Mesenteric fat pad (tissue), 1 donor: ENCODE data around the gene FGF13. TPM values are rescaled to one million over a fixed set of nuclear protein-coding genes. Genes with fewer than 3 reads are reported as not detected.

Experiments used
- DNase-seq: peaks from one replicate; pipeline ENCODE4 v3.0.0-alpha.2; 2020; ENCODE audit warnings: low spot score
- long read RNA-seq: library from polyadenylated mRNA; unstranded; transcript quantifications from one replicate; pipeline ENCODE4 v2.0.0, GENCODE V29; 2020
- total RNA-seq: library from RNA; stranded (reverse); fragmentation: NEBNext Ultra II Directional; extraction: Animal tissue kit (Norgen Biotek cat#: 25700); gene quantifications from one replicate; pipeline ENCODE4 v1.2.1, GENCODE V29; 2021
- donor health status: DM: yes; HTN: yes; CAD: no.

FGF13 gene
- 8.7 TPM for total RNA-seq
- long read RNA-seq, full-length matches to known transcripts, result 24 of 33 reads
- long read RNA-seq, partial matches to known transcripts, result 2 of 33 reads
- long read RNA-seq, other reads (novel, unspliced or antisense), result 7 of 33 reads

GRCh38 chrX:138711399-138712347 is at the start of gene FGF13:
FGF13 (minus strand) TSS chrX:138711717; CDS start chrX:138711003, 714 bp downstream.
- DNase-seq, result no peak

- DNase-seq, result no peak
These were observed 47.9 kb upstream of the FGF13 start for GRCh38 chrX:138759217-138759943.

GRCh38 chrX:138756234-138756633 is 44.7 kb upstream of the FGF13 start:
- no peak for DNase-seq

- DNase-seq, result no peak
These were observed 43.3 kb upstream of the FGF13 start for GRCh38 chrX:138754861-138755260.

GRCh38 chrX:138748480-138748879 is 37.0 kb upstream of the FGF13 start:
- DNase-seq, result no peak

GRCh38 chrX:138745196-138745595 is 33.7 kb upstream of the FGF13 start:
- no peak for DNase-seq

- no peak for DNase-seq
These were observed 30.7 kb upstream of the FGF13 start for GRCh38 chrX:138742217-138742616.

GRCh38 chrX:138740341-138740740 is 28.8 kb upstream of the FGF13 start:
- DNase-seq, result no peak

GRCh38 chrX:138723301-138723700 is 11.8 kb upstream of the FGF13 start:
- no peak for DNase-seq

GRCh38 chrX:138719396-138719795 is 7.9 kb upstream of the FGF13 start:
- DNase-seq, result no peak

GRCh38 chrX:138718941-138719340 is 7.4 kb upstream of the FGF13 start:
- no peak for DNase-seq

GRCh38 chrX:138710866-138711341 is 613 bp downstream of the FGF13 start:
- no peak for DNase-seq

- DNase-seq, result no peak
These were observed 1.4 kb downstream of the FGF13 start for GRCh38 chrX:138709886-138710791.

GRCh38 chrX:138708268-138708667 is 3.2 kb downstream of the FGF13 start:
- DNase-seq, result no peak

GRCh38 chrX:138704596-138704995 is 6.9 kb downstream of the FGF13 start:
- no peak for DNase-seq

GRCh38 chrX:138704101-138704500 is 7.4 kb downstream of the FGF13 start:
- DNase-seq, result no peak

GRCh38 chrX:138692591-138692990 is 18.9 kb downstream of the FGF13 start:
- DNase-seq, result no peak

GRCh38 chrX:138691186-138691585 is 20.3 kb downstream of the FGF13 start:
- no peak for DNase-seq

GRCh38 chrX:138690591-138690990 is 20.9 kb downstream of the FGF13 start:
- no peak for DNase-seq

- no peak for DNase-seq
These were observed 27.9 kb downstream of the FGF13 start for GRCh38 chrX:138683600-138683999.

GRCh38 chrX:138669693-138670092 is 41.8 kb downstream of the FGF13 start:
- DNase-seq, result no peak
